IPS-11a (cell line): ENCODE data around the gene U2AF2.
A peak's percentile ranks its signal among the peaks of the same experiment; 100 is the strongest.

Experiments
- H3K4me3 ChIP-seq: one replicate; pipeline ENCODE4 v1.5.1; 2013; ENCODE audit warnings: low read depth, low read length, control low read depth

Gene U2AF2

GRCh38 chr19:55642153-55643002 lies 12.5 kb upstream of the U2AF2 start:
- peak overlapping the region; percentile 87 for H3K4me3 ChIP-seq

GRCh38 chr19:55643003-55643886 lies 11.6 kb upstream of the U2AF2 start, which contains the start of gene ZNF581:
Gene ZNF581, plus strand, starts transcription at chr19:55643649. Its CDS starts 923 bp downstream, at chr19:55644572.
- H3K4me3 ChIP-seq = peak within 1 kb of the TSS; percentile 87

- peak overlapping the region; percentile 87 for H3K4me3 ChIP-seq
These were observed 11.0 kb upstream of the U2AF2 start for GRCh38 chr19:55643887-55644176.

DNA sequence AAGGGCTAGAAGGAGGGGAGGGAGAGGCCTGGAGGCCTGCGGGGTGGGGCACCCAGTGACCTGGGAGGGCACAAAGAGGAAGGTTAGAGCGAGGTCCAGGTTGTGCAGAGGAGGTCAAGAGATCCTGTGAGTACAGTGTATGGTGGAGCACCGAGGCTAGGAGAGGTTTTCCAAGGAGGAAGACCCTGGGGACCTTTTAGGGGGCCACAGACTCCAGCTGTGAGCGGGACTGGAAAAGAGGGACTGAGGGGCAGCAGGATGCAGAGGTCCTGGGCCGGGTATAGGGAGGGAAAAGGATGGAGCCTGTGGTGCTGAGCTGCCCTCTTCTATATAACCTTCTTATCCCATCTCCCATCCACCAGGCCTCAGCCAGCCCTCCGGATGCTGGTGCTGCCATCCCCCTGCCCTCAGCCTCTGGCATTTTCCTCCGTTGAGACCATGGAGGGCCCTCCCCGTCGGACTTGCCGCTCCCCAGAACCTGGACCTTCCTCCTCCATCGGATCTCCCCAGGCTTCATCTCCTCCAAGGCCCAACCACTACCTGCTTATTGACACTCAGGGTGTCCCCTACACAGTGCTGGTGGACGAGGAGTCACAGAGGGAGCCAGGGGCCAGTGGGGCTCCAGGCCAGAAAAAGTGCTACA lies 10.5 kb upstream of the U2AF2 start:
- peak overlapping the region; percentile 87 for H3K4me3 ChIP-seq

DNA sequence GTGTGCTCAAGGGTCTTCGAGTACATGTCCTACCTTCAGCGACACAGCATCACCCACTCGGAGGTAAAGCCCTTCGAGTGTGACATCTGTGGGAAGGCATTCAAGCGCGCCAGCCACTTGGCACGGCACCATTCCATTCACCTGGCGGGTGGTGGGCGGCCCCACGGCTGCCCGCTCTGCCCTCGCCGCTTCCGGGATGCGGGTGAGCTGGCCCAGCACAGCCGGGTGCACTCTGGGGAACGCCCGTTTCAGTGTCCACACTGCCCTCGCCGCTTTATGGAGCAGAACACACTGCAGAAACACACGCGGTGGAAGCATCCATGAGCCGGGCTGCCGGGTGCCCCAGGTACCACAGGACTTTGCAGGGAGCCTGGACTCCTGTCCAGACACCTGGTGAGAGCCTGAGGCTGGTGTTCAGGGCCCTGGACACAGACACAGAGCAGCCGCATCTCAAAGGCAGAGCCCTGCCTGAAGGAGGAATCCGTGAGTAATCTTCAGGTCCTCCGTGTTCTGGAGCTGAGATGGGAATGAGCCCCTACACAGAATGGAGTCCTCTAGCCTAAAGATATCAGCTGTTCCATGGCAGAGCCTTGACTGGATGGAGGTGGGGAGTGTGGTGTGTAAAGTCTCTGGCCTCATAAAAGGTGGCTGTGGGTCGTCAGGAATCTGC lies 9.9 kb upstream of the U2AF2 start:
- no peak overlapping the region for H3K4me3 ChIP-seq

DNA sequence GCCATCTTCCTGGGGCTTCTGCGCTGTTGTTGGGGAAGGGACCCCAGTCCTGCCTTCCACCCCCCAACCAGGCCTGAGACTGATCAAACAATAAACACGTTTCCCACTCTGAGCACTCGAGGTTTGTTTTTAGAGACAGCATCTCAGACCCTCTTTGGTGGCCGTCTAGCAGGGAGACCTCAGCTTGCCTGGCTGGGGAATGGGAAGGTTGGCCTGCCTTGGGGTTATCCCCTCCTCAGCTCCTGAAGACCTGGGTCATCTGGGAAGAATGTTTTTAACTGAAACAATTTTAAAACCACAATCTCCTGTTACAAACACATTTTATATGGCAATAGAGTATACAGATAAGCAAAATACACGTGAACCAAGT lies 9.3 kb upstream of the U2AF2 start:
- no peak overlapping the region for H3K4me3 ChIP-seq

DNA sequence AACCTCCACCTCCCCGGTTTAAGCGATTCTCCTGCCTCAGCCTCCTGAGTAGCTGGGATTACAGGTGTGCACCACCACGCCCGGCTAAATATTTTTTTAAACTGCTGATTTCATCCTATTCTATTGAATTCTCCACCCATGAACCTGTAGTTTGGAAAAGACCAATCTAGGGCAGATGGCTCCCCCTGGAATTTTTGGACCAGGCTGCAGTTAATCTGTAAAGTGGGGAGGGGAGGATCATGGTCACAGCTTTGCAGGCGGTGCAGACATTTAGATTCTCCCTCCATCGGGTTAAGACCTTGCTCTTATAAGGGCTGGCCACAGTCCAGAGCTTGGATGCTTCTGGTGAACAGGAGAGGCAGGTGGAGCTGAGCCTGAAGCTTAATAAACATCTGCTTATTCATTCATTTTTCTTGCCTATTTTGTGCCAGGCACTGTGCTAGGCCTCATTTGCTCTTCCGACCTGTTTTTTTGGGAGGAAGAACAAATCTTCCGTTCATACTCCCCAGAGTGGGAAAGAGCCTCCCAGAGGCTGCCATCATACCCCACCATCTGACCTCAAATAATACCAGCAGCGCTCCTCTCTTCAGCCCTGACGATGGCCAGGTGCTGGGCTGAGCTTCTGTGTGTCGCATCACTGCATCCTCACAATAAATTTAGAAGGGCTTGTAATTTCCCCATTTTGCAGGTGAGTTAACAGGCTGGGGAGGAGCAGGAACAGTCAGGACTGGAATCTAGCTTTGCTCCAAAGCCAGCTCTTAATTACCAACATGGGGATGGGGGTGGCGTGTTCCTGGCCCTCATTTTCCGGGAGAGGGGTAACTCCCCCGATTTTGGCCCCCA lies 7.7 kb upstream of the U2AF2 start:
- H3K4me3 ChIP-seq = peak overlapping the region; percentile 83

DNA sequence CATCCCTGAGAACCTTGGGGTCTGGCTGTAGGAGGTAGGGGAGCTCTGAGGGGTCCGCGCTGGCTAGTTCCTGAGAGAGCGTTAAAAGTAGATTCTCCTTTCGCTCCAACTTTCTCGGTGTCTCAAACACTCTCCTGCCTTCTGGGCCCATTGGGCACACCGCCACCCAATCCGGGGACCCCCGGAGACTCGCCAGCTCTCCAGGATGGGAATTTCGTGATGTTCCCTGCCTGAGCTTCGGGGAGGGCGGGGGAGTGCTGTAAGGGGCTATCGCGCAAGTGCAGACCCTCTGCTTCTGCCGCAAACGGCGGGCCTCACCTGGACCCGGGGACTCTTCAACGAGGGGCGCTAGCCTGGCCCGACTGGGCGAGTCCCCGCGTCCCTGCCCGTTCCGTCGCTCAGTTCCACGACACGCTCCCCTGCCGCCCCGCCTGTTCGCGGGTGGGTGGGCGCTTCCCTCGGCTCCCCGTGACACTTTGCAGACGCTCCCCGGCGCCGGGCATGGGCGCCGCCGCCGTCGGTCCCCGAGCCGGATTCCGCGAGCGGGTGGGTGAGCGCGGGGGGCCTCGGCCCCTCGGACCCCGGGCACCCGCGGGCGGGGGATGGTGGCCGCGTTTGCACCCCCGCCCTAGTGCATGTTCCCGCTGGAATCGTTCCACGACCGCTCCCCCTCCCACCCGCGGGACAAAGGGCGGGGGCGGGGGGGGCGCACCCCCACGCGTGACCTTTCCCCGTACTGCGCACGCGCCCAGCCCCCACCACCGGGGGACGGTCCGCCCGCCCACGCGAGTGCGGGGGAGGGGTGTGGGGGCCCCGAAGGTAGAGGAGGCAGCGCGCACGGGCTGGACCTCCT lies 6.9 kb upstream of the U2AF2 start, which contains the start of gene CCDC106:
Gene CCDC106 (plus strand): TSS at position 481 of the 853 bp plus-strand sequence. CDS start 835 bp downstream, outside the sequence.
- peak within 1 kb of the TSS; percentile 83 for H3K4me3 ChIP-seq

DNA sequence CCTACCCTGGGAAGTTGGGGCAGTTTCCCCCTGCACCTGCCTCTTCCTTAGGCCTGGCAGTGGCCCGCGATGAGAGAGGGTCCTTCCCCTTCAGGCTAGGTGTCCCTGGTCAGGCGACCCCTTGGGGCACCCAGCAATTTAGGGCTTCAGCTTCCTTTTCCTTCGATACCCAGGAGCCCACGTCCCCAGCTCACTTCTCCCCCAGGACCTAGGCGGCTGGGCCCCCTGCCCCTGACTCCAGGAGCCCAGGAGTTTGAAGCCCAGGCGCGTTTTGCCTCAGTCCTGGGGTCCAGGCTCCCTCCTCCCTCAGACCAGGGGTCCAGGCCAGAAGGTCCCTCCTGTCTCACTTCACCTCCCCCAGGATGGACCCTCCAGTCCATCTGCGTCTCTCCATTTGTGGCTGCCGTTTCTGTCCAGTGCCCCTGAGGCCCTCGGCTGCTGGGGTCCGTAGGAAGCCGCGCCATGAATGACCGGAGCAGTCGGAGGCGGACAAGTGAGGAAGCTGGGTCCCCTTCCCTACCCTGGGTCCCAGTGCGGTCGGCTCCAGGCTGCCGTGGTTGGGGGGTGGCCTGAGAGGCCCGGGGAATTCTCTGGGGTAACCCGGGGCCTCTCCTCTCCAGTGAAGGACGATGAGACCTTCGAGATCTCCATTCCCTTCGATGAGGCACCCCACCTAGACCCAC lies 6.1 kb upstream of the U2AF2 start:
- H3K4me3 ChIP-seq = peak overlapping the region; percentile 83

- H3K4me3 ChIP-seq = no peak overlapping the region
These were observed 5.3 kb upstream of the U2AF2 start for GRCh38 chr19:55649268-55650125.

DNA sequence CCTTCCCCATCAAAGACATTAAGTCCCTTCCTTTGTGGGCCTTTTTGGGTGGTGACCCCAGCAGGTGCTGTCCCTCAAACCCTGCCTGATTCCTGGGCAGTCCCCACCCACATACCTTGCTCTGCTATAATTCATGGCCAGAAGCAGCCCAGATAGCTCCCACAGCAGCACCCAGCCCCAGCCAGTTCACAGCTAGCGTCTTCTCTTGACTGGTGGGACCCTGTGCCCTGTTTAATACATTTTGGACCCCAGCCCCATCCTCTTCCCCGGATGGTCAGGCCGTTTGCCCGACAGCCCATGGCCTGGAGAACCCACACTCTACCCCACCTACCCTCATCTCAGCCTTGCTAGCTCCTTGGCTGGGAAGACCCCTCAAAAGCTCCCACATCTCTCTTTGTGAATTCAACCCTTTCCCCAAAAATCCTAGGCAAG lies 4.7 kb upstream of the U2AF2 start:
- H3K4me3 ChIP-seq = no peak overlapping the region

DNA sequence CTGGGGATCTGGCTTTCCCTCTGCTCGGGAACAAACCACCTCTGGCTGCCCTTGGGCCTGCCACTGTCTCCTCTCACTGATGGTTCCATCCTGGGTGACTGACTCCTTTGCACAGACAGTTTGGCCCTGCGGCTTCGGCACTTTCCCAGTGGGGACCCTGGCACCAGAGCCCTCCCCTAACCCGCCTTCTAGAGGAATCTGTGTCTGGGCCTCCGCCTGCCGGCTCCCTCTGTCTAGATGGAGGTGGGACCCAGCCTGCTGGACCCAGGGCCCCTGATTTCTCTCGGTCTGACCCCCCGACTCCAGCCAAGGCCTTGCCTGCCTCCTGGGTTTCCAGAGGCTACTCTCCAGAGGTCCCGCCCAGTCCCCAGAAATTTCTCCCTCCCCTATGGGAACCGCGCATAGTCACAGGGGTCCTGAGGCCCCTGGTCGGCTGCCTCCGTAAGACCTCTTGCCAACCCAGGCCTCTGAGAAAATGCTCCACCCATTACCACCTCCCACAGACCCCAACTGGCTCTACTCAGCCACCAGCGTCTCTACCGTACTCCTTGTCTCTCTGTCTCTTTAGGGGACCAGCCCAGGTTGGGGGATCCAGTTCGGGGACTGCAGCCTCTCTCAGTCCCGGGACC lies 4.1 kb upstream of the U2AF2 start:
- no peak overlapping the region for H3K4me3 ChIP-seq

GRCh38 chr19:55651236-55651635 lies 3.6 kb upstream of the U2AF2 start:
- no peak overlapping the region for H3K4me3 ChIP-seq

GRCh38 chr19:55652311-55653128 lies 2.3 kb upstream of the U2AF2 start:
- H3K4me3 ChIP-seq = peak overlapping the region; percentile 8

DNA sequence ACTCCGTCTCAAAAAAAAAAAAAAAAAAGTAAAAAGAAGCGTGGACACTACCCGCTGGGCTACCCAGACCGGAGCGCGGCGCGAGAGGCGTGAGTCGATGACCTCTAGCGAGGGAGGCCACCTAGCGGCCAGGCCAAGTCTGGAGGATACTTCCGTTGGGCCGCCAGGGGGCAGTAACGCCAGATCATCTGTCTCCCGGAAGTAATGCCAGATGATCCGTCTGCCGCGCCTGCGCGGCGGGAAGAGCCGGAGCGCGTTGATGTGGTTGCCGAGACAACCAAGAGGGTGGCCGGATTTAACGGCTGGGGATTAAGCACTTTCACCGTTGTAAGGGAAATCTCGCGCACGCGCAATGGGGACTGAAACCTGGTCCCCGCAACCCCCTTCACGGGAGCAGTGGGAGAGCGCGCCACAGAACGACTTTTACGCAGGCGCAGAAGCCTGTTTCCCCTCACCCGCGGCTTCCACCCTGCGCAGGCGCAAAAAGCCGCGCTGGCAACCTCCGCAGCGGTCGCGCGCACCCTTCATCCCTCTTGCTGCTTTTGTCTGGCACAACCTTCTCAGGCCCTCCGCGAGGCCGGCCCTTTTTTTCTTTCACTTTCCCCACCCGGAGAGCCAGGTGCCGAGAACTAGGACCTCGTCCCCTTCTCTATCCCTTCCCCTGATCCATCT lies 1.0 kb upstream of the U2AF2 start:
- peak overlapping the region; percentile 85 for H3K4me3 ChIP-seq
